Cardiac muscle cell (in vitro differentiated cells and primary cell): ENCODE measurements around the gene TMEM147. TPM values are rescaled to one million over a fixed set of nuclear protein-coding genes. Genes with fewer than 3 reads are reported as not detected.

Source experiments
- DNase-seq, 2 donors: peaks; one replicate each; pipeline versions ENCODE4 v3.0.0 to v3.0.0-alpha.2; 2010 to 2017; ENCODE audit warnings: low read depth in 1 of 2, low spot score in 1 of 2
- H3K27ac ChIP-seq: fragments of 200-600 bp; sonication (generic); 2 replicates; pipeline ENCODE4 v1.5.1; 2016
- H3K27me3 ChIP-seq: fragments of 200-600 bp; sonication (generic); 2 replicates; pipeline ENCODE4 v1.6.0; 2016; ENCODE audit warnings: control low read depth
- H3K36me3 ChIP-seq: fragments of 200-600 bp; sonication (generic); 2 replicates; pipeline ENCODE4 v1.5.1; 2016; ENCODE audit warnings: control low read depth
- H3K4me1 ChIP-seq: fragments of 200-600 bp; sonication (generic); 2 replicates; pipeline ENCODE4 v1.8.1; 2017; ENCODE audit warnings: low read depth, mild to moderate bottlenecking, mixed run types
- H3K4me3 ChIP-seq: fragments of 200-600 bp; sonication (generic); 2 replicates; pipeline ENCODE4 v1.5.1; 2016; ENCODE audit warnings: mild to moderate bottlenecking
- H3K9me3 ChIP-seq: fragments of 200-600 bp; sonication (generic); 2 replicates; pipeline ENCODE4 v1.5.1; 2017; ENCODE audit warnings: low read depth, mild to moderate bottlenecking, control low read depth
- CTCF ChIP-seq: IDR thresholded peaks from 2 replicates; pipeline ENCODE4 v1.5.1; 2012; ENCODE audit warnings: low read depth, mild to moderate bottlenecking, low read length
- polyA plus RNA-seq: library from polyadenylated mRNA; unstranded; fragments of >200 nt; fragmentation: Nextera tagmentation; extraction: Ambion mirVana; gene quantifications from 2 replicates; pipeline ENCODE4 v1.2.1, GENCODE V29; 2016
- total RNA-seq: library from RNA; depleted of rRNA; stranded (reverse); fragments of >200 nt; gene quantifications from 2 replicates; pipeline ENCODE4 v1.2.3, GENCODE V29; 2016

The TMEM147 gene
- total and polyA plus RNA-seq, 2 experiments from 2014 or later: 95.9 to 260 TPM

GRCh38 chr19:35554076-35554475 lies 8.7 kb downstream of the TMEM147 start:
- no peak overlapping the region for H3K4me3 ChIP-seq
- H3K27ac ChIP-seq: no peak overlapping the region
- H3K4me1 ChIP-seq: no peaks in the 10 kb centered on the region
- TF ChIP-seq CTCF: no peak
- H3K27me3 ChIP-seq: peaks cover 11% of the 10 kb centered on the region
- no peaks in the 10 kb centered on the region for H3K36me3 ChIP-seq
- H3K9me3 ChIP-seq: no peaks in the 10 kb centered on the region
- DNase-seq: no peak

GRCh38 chr19:35555301-35556005 lies 10.0 kb downstream of the TMEM147 start:
- DNase-seq: peak; percentile 23 to 44
- Histone ChIP-seq H3K27ac (no peak overlapping the region), H3K4me1 (no peaks in the 10 kb centered on the region), H3K9me3 (no peaks in the 10 kb centered on the region), H3K4me3 (no peak overlapping the region), H3K27me3 (peaks cover 24% of the 10 kb centered on the region), H3K36me3 (no peaks in the 10 kb centered on the region)
- no peak for TF ChIP-seq CTCF

- no peak for TF ChIP-seq CTCF
Measured at GRCh38 chr19:35556025-35556590, 10.7 kb downstream of the TMEM147 start.

GRCh38 chr19:35556846-35557538 lies 11.6 kb downstream of the TMEM147 start:
- Histone ChIP-seq H3K4me1 (no peaks in the 10 kb centered on the region), H3K27ac (no peak overlapping the region), H3K36me3 (no peaks in the 10 kb centered on the region), H3K9me3 (no peaks in the 10 kb centered on the region), H3K27me3 (peaks cover 35% of the 10 kb centered on the region), H3K4me3 (peak overlapping the region; percentile 38)
- TF ChIP-seq CTCF: no peak
- DNase-seq: no peak

More at GRCh38 chr19:35556025-35556590, 10.7 kb downstream of the TMEM147 start:
- Histone ChIP-seq H3K4me3 (no peak overlapping the region), H3K27me3 (peaks cover 31% of the 10 kb centered on the region), H3K36me3 (no peaks in the 10 kb centered on the region), H3K27ac (no peak overlapping the region), H3K4me1 (no peaks in the 10 kb centered on the region), H3K9me3 (no peaks in the 10 kb centered on the region)
- no peak for DNase-seq

GRCh38 chr19:35557539-35558399 lies 12.3 kb downstream of the TMEM147 start:
- H3K4me1 ChIP-seq: no peaks in the 10 kb centered on the region
- H3K27me3 ChIP-seq: peaks cover 39% of the 10 kb centered on the region
- no peaks in the 10 kb centered on the region for H3K9me3 ChIP-seq
- peak overlapping the region; percentile 38 for H3K4me3 ChIP-seq
- no peak for TF ChIP-seq CTCF
- DNase-seq: peak; percentile 63 to 92
- H3K36me3 ChIP-seq: no peaks in the 10 kb centered on the region
- no peak overlapping the region for H3K27ac ChIP-seq
